Measurements from ENCODE around the gene SERINC2. TPM values are rescaled to one million over a fixed set of nuclear protein-coding genes. Genes with fewer than 3 reads are reported as not detected.
"Not testable (repeated sequence)": the region's sequence is repeated elsewhere in the genome, so short reads cannot be mapped to it uniquely, and the experiment has no call there.

Gene SERINC2
- total and polyA plus RNA-seq, 8 donors = 12.3 to 114 (median 66.0) TPM

GRCh38 chr1:31381394-31382294 is 31.4 kb upstream of the SERINC2 start:
- TF ChIP-seq POLR2A (IDR thresholded peaks at IDR 0.05) (no peak), POLR2AphosphoS5 (IDR thresholded peaks at IDR 0.05) (no peak)
- H3K4me3 ChIP-seq = no peak overlapping the region
- peak; percentile 51 to 67 for DNase-seq
- intact Hi-C loops (cut with DNase I; ENCODE audit: low total_unique reads) = no loop called here
- peaks cover 0 to 8% (median 0%) of the 10 kb centered on the region in 4 donors for H3K4me1 ChIP-seq
- H3K27me3 ChIP-seq = peaks cover 0 to 7% (median 0%) of the 10 kb centered on the region in 3 donors
- H3K9me3 ChIP-seq = no peaks in the 10 kb centered on the region
- WGBS, 5 donors = 67 to 80% (median 73%) methylated on average over 6 of the region's 6 CpGs
- H3K36me3 ChIP-seq = no peaks in the 10 kb centered on the region
- H3K27ac ChIP-seq = no peak overlapping the region

- H3K27ac ChIP-seq = no peak overlapping the region
- TF ChIP-seq EP300 (IDR thresholded peaks at IDR 0.05) (no peak), POLR2A (IDR thresholded peaks at IDR 0.05) (no peak), CTCF (IDR thresholded peaks at IDR 0.05) (no peak), POLR2AphosphoS5 (IDR thresholded peaks at IDR 0.05) (no peak)
- 82 to 91% (median 89%) methylated on average over 3 of the region's 3 CpGs for WGBS, 5 donors
Observed at GRCh38 chr1:31382379-31382989, 30.5 kb upstream of the SERINC2 start.

GRCh38 chr1:31383967-31384366 is 29.0 kb upstream of the SERINC2 start:
- TF ChIP-seq EP300 (IDR thresholded peaks at IDR 0.05) (no peak), POLR2A (IDR thresholded peaks at IDR 0.05) (no peak), POLR2AphosphoS5 (IDR thresholded peaks at IDR 0.05) (no peak), CTCF (IDR thresholded peaks at IDR 0.05) (no peak)
- 59 to 95% (median 89%) methylated on average over 1 of the region's 1 CpG for WGBS, 5 donors
- Histone ChIP-seq H3K4me3 (no peak overlapping the region), H3K36me3 (no peaks in the 10 kb centered on the region), H3K4me1 (no peaks in the 10 kb centered on the region), H3K9me3 (no peaks in the 10 kb centered on the region), H3K27me3 (peaks cover 0 to 7% (median 0%) of the 10 kb centered on the region in 3 donors), H3K27ac (no peak overlapping the region)
- intact Hi-C loops (cut with DNase I; ENCODE audit: low total_unique reads) = no loop called here
- DNase-seq = no peak

More at GRCh38 chr1:31382379-31382989, 30.5 kb upstream of the SERINC2 start:
- intact Hi-C loops (cut with DNase I; ENCODE audit: low total_unique reads) = no loop called here
- Histone ChIP-seq H3K4me1 (no peaks in the 10 kb centered on the region), H3K9me3 (no peaks in the 10 kb centered on the region), H3K27me3 (peaks cover 0 to 7% (median 0%) of the 10 kb centered on the region in 3 donors), H3K4me3 (no peak overlapping the region), H3K36me3 (no peaks in the 10 kb centered on the region)
- DNase-seq = no peak

GRCh38 chr1:31386576-31387243 is 26.3 kb upstream of the SERINC2 start:
- H3K9me3 ChIP-seq; H3K4me1 ChIP-seq; intact Hi-C loops (cut with DNase I; ENCODE audit: low total_unique reads); H3K4me3 ChIP-seq; H3K27ac ChIP-seq; H3K27me3 ChIP-seq; H3K36me3 ChIP-seq; DNase-seq: not testable (repeated sequence)
- 65 to 76% (median 67%) methylated on average over 7 to 8 of the region's 8 CpGs for WGBS, 5 donors

GRCh38 chr1:31387612-31388011 is 25.4 kb upstream of the SERINC2 start:
- Histone ChIP-seq H3K27ac (no peak overlapping the region), H3K9me3 (no peaks in the 10 kb centered on the region), H3K36me3 (no peaks in the 10 kb centered on the region), H3K4me3 (no peak overlapping the region), H3K4me1 (peaks cover 0 to 3% (median 0%) of the 10 kb centered on the region in 4 donors), H3K27me3 (peaks cover 0 to 7% (median 0%) of the 10 kb centered on the region in 3 donors)
- intact Hi-C loops (cut with DNase I; ENCODE audit: low total_unique reads) = no loop called here
- no peak for TF ChIP-seq POLR2AphosphoS5 (IDR thresholded peaks at IDR 0.05)
- TF ChIP-seq CTCF (IDR thresholded peaks at IDR 0.05) = no peak
- no peak for TF ChIP-seq EP300 (IDR thresholded peaks at IDR 0.05)
- no peak for TF ChIP-seq POLR2A (IDR thresholded peaks at IDR 0.05)
- DNase-seq = no peak
- 72 to 82% (median 77%) methylated on average over 10 of the region's 10 CpGs for WGBS, 5 donors
